HG02970 (cell line): ENCODE results near the gene TPSAB1.
"Not testable (repeated sequence)": the region's sequence is repeated elsewhere in the genome, so short reads cannot be mapped to it uniquely, and the experiment has no call there.

Experiments
- ATAC-seq: cut with Tn5 transposase; IDR thresholded peaks from one replicate; pipeline ENCODE4 v1.9.1; 2021; ENCODE audit warnings: mild to moderate bottlenecking, moderate library complexity, moderate number of reproducible peaks; ENCODE audit not compliant: unreplicated experiment, low FRiP score

The TPSAB1 gene

GRCh38 chr16:1243907-1244850 lies 3.7 kb downstream of the TPSAB1 start:
- not testable (repeated sequence) for ATAC-seq

- ATAC-seq, result no peak
Observed at GRCh38 chr16:1244881-1245280, 4.4 kb downstream of the TPSAB1 start.

DNA sequence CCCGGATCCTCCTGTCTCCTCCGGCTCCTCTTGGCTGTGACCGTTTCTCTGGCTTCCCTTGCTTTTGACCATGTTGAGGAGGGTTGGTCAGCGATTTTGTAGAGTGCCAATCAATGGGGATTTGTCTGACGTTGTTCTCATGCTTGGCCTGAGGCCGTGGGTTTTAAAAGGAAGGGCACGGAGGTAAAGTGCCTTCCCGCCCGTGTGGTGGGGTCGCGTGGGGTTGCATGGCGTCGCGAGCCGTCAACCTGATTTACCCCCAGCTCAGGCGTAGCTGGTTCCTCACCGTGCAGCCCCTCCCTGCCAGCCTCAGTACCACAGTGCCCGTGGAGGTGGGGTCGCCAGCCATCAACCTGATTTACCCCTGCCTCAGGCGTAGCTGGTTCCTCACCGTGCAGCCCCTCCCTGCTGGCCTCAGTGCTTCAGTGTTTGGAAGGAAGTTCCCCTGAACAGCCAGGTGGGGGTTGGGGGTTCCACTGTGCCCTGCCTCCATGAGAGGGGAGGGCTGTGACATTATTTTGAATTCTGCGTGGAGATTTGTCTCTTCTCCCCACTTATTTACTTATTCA lies 5.0 kb downstream of the TPSAB1 start:
- ATAC-seq, result no peak

DNA sequence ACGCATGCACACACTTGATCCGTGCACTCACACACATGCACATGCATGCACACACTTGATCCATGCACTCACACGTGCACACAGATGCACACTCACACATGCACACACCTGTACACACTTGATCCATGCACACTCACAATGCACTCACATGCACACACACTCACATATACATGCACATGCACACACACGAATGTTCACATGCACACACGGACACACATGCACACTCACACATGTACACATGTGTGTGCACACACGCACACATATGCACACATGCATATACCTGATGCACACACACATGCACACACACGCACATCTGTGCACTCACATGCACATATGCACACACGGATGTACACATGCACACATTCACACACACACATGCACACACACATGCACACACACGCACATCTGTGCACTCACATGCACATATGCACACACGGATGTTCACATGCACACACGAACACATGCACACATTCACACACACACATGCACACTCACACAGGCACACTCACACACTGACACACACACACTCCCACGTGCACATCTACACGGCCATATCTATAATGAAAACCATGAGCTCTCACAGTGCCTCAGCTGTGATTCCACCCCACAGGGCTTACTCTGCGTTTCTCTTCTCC lies 7.5 kb downstream of the TPSAB1 start:
- ATAC-seq, result not testable (repeated sequence)

DNA sequence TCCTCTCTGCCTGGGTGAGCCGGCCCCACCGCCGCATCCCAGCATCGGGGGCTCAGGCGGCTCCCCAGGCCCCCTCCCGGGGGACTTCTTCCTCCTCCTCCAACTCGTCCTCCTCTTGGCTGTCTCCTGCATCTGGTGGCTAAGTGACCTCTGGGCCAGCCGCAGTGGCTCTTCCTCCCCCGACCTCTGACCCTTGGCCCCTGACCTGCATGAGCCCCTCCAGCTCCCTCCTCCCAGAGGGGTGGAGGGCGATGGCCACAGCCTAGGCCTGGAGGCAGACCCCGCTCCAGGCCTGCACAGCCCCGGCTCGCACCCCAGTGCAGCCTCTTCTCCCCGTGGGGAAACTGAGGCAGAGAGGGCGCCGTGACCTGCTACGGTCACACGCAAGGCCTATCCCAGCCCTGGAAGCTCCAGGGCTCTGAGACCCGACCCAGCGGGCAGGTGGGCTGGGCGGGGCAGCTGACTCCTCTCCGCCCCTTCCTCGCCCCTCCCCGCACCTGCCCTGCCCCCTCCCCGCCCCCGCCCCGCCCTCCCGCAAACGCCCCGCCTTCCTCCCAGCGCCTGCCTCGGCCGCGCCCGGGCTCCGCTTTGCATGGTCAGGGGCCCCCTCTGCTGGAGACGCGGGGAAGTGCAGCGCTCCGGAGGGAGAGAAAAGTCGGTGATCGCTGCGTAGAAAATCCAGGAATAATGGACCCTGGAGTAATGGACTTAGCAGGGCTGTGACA lies 8.7 kb downstream of the TPSAB1 start:
- not testable (repeated sequence) for ATAC-seq

- ATAC-seq, result not testable (repeated sequence)
Observed at GRCh38 chr16:1253701-1254364, 13.3 kb downstream of the TPSAB1 start.

DNA sequence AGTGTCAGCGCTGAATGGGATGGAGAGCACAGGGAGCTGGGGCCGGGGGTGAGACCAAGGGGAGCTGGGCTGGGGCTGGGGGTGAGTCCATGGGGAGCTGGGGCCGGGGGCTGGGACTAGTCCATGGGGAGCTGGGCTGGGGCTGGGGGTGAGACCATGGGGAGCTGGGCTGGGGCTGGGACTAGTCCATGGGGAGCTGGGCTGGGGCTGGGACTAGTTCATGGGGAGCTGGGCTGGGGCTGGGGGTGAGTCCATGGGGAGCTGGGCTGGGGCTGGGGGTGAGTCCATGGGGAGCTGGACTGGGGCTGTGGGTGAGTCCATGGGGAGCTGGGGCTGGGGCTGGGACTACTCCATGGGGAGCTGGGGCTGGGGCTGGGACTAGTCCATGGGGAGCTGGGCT lies 14.3 kb downstream of the TPSAB1 start:
- ATAC-seq, result not testable (repeated sequence)

DNA sequence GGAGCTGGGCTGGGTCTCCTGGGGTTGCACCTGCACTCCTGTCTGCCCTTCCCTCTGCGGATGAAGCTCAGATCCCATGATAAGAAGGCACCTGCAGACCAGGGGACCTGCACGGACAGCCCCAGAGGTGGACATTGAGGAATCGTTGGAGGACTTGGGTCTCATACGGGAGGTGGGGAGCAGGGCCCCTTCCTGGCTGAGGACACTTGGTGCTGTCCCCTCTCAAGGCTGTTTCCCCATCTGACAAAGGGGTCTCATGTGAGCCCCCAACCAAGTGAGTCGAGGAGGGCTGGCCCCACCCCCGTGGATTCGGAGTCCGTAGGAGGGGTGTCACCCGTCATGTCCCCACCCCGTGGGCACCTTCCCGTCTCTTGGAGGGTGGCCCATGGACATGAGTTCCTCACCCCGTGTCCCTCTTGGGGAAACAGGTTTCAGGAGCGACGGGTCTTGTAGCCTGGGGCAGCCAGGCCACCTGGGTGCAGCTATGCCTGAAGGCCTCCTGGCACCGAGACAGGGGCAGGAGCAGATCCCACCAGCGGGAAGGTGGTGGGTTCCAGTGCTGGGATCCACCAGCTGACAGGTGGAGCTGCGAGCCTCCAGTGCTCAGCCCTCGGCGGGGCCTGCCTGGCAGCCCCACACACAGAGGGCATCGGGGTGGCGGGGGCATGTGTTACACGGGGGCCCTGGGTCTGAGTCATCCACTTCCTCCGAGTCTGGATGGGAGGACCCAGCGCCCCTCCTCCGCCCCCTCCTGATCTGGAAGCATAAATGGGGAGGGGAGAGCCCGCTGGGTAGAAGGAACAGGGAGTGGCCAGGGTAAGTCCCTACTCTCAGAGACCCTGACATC lies 15.0 kb downstream of the TPSAB1 start, which contains the start of gene TPSD1:
Gene TPSD1 (plus strand): TSS at position 794 of the 847 bp plus-strand sequence. CDS start 212 bp downstream, outside the sequence.
- ATAC-seq, result not testable (repeated sequence)

- not testable (repeated sequence) for ATAC-seq
Observed at GRCh38 chr16:1256296-1256873, 15.9 kb downstream of the TPSAB1 start.

- ATAC-seq, result no peak
Observed at GRCh38 chr16:1256874-1257322, 16.4 kb downstream of the TPSAB1 start.

DNA sequence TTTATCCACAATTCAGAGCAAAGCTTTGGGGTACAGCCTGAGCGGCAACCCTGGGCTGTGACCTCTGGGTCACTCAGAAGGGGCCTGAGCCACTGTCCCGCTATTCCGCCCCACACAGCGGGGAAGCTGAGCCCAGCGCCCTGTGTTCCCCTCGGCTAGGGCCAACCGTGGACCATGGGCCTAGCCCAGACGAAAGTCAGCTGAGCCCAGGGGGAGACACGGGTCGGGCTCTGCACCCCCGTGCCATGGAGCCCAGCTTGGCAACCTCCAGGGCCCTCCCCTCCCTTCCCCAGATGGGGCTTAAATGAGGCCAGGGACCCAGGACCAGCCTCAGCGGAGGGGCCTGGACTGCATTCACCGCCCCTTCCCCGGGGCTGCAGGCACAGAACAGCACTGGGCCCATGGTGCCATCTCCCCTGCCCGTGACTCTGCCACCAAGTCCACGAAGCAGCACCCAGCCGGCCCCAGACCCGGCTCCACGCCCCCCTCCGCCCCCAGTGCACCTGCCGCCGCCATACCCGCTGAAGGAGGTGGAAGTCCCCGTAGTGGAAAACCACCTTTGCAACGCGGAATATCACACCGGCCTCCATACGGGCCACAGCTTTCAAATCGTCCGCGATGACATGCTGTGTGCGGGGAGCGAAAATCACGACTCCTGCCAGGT lies 17.2 kb downstream of the TPSAB1 start:
- no peak for ATAC-seq

GRCh38 chr16:1258225-1258600 lies 17.7 kb downstream of the TPSAB1 start:
- ATAC-seq, result no peak

DNA sequence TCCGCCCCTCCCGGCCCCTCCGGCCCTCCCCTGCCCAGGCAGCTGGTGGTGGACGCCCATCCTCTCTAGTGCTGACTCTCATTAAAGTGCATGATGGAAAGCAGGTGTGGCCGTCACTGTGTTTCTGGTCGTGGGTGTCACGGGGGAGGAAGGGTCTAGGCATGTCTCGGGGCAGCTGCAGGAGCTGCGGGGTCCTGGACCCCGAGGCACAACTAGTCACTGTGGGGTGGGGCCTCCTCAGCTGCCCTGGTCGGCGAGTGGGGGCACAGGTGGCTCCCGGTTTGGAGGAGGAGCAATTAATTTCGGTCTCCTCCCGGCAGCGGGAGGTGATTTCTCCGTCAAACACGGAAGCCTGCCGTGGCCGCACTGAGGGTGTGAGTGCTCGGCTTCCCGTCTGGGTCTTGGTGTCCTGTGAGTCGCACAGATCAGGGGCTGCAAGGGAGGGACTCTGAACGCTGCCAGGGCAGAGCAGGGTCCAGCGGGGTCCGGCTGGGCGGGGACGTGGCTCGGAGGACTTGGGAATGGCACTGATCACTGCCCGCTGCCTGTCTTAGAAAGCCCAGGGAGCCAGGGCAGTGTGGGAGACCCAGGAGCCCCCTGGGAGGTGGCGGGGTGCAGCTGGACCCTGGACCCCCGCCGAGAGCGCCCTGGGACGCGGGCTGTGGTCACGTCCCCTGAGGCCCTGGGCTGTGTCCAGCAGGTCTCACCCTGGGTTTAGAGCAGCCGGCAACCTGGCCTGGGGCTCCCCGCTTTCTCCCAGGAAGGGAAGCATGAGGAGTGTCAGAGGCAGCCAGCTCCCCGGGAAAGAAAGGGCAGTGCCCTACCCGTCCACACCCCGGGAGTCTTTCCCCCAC lies 18.6 kb downstream of the TPSAB1 start:
- ATAC-seq, result no peak

- no peak for ATAC-seq
Observed at GRCh38 chr16:1259760-1260068, 19.2 kb downstream of the TPSAB1 start.

DNA sequence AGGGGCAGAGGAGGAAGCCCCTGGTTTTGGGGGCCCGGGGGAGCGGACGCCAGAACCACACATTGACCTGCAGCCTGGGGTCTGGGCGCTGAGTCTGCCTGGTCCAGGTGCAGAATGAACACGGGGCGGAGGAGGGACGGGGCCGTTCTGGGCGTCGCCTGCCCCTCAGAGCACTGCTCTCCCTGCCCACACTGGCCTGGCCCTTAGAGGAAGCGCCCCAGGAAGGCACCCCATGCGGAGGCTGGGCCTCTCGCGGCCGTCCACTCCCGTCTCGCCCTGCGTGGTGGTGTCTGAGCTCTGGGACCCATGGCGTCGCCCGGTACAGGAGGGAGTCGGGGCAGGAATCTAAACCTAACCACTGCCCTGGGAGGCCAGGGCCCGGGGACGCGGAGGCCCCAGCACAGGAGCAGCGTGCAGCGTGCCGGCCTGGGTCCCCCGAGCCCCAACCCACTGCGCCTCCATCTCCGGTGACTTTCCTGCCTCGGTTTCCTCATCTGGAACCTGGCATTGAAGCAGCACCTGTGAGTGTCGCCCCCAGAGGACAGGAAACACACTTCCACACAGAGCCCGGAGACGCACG lies 19.7 kb downstream of the TPSAB1 start:
- ATAC-seq, result no peak

GRCh38 chr16:1261131-1261892 lies 20.8 kb downstream of the TPSAB1 start:
- no peak for ATAC-seq
